ENCODE data around the gene STXBP2. TPM values are rescaled to one million over a fixed set of nuclear protein-coding genes. Genes with fewer than 3 reads are reported as not detected.

Gene STXBP2
- total and polyA plus RNA-seq, 5 donors from 2014 or later, result 57.5 to 253 (median 95.7) TPM

- H3K4me3 ChIP-seq (ENCODE audit: low read depth, low read length), result no peak within 1 kb of the TSS
- peaks cover 35% of the 10 kb centered on the region for H3K4me1 ChIP-seq (ENCODE audit: control insufficient read depth, insufficient read depth, low read length, poor library complexity, severe bottlenecking)
- ATAC-seq (ENCODE audit: low read depth in 2 of 2) (no peak), DNase-seq (no peak)
- peaks cover 45% of the 10 kb centered on the region for H3K27me3 Mint-ChIP-seq
- peaks cover 0 to 1% (median 0%) of the 10 kb centered on the region in 7 donors for H3K9me3 Mint-ChIP-seq
- H3K27me3 ChIP-seq (ENCODE audit: control insufficient read depth, insufficient read depth, low read length), result peaks cover 2% of the 10 kb centered on the region
- H3K27ac Mint-ChIP-seq, result peak within 1 kb of the TSS in 1 of 3 donors; percentile 87
- peaks cover 11 to 43% (median 19%) of the 10 kb centered on the region in 4 donors for H3K4me1 Mint-ChIP-seq
- no peaks in the 10 kb centered on the region for H3K36me3 Mint-ChIP-seq
- H3K36me3 ChIP-seq (ENCODE audit: control insufficient read depth, insufficient read depth, low read length), result no peaks in the 10 kb centered on the region
- H3K27ac ChIP-seq (ENCODE audit: insufficient read depth, low read length, poor library complexity, severe bottlenecking), result no peak within 1 kb of the TSS
- peak within 1 kb of the TSS in 3 of 4 donors; percentile 43 to 52 (median 46) for H3K4me3 Mint-ChIP-seq
- no peaks in the 10 kb centered on the region for H3K9me3 ChIP-seq (ENCODE audit: control insufficient read depth in 2 of 2, low read length in 2 of 2)
Observed at GRCh38 chr19:7676854-7677253, 39.9 kb downstream of the STXBP2 start, which contains the start of gene MCEMP1. Gene MCEMP1 (plus strand): TSS chr19:7677090. CDS start chr19:7677121, 31 bp downstream.

GRCh38 chr19:7677669-7678311 lies 40.9 kb downstream of the STXBP2 start:
- Mint-ChIP-seq H3K4me3 (peak overlapping the region in 2 of 4 donors; percentile 43 to 52), H3K27ac (peak overlapping the region in 1 of 3 donors; percentile 69), H3K36me3 (peaks cover 4% of the 10 kb centered on the region), H3K27me3 (peaks cover 45% of the 10 kb centered on the region), H3K9me3 (peaks cover 0 to 1% (median 0%) of the 10 kb centered on the region in 7 donors), H3K4me1 (peaks cover 11 to 46% (median 20%) of the 10 kb centered on the region in 4 donors)
- no peak overlapping the region for H3K4me3 ChIP-seq (ENCODE audit: low read depth, low read length)
- no peak for ATAC-seq (ENCODE audit: low read depth in 2 of 2)
- peaks cover 4% of the 10 kb centered on the region for H3K36me3 ChIP-seq (ENCODE audit: control insufficient read depth, insufficient read depth, low read length)
- H3K27ac ChIP-seq (ENCODE audit: insufficient read depth, low read length, poor library complexity, severe bottlenecking), result no peak overlapping the region
- peaks cover 2% of the 10 kb centered on the region for H3K27me3 ChIP-seq (ENCODE audit: control insufficient read depth, insufficient read depth, low read length)
- no peaks in the 10 kb centered on the region for H3K9me3 ChIP-seq (ENCODE audit: control insufficient read depth in 2 of 2, low read length in 2 of 2)
- DNase-seq, result no peak
- H3K4me1 ChIP-seq (ENCODE audit: control insufficient read depth, insufficient read depth, low read length, poor library complexity, severe bottlenecking), result peaks cover 40% of the 10 kb centered on the region

- no peak overlapping the region for H3K4me3 ChIP-seq (ENCODE audit: low read depth, low read length)
- peak; percentile 60 to 82 (median 81) for DNase-seq
- peaks cover 6% of the 10 kb centered on the region for H3K36me3 ChIP-seq (ENCODE audit: control insufficient read depth, insufficient read depth, low read length)
- H3K4me3 Mint-ChIP-seq, result peak overlapping the region; percentile 38 to 88 (median 74)
- peaks cover 2% of the 10 kb centered on the region for H3K27me3 ChIP-seq (ENCODE audit: control insufficient read depth, insufficient read depth, low read length)
- peaks cover 11 to 49% (median 20%) of the 10 kb centered on the region in 4 donors for H3K4me1 Mint-ChIP-seq
- peaks cover 40% of the 10 kb centered on the region for H3K4me1 ChIP-seq (ENCODE audit: control insufficient read depth, insufficient read depth, low read length, poor library complexity, severe bottlenecking)
- H3K36me3 Mint-ChIP-seq, result peaks cover 5% of the 10 kb centered on the region
- H3K27ac ChIP-seq (ENCODE audit: insufficient read depth, low read length, poor library complexity, severe bottlenecking), result no peak overlapping the region
- H3K9me3 ChIP-seq (ENCODE audit: control insufficient read depth in 2 of 2, low read length in 2 of 2), result no peaks in the 10 kb centered on the region
- peak overlapping the region; percentile 4 to 60 (median 20) for H3K27ac Mint-ChIP-seq
- peak; percentile 76 to 79 for ATAC-seq (ENCODE audit: low read depth in 2 of 2)
- peaks cover 31% of the 10 kb centered on the region for H3K27me3 Mint-ChIP-seq
- H3K9me3 Mint-ChIP-seq, result peaks cover 0 to 1% (median 0%) of the 10 kb centered on the region in 7 donors
Observed at GRCh38 chr19:7678971-7679751, 42.3 kb downstream of the STXBP2 start.

- ATAC-seq (ENCODE audit: low read depth in 2 of 2) (no peak), DNase-seq (no peak)
- peaks cover 5 to 46% (median 20%) of the 10 kb centered on the region in 4 donors for H3K4me1 Mint-ChIP-seq
- H3K4me3 Mint-ChIP-seq, result peak overlapping the region; percentile 71 to 95 (median 86)
- H3K9me3 Mint-ChIP-seq, result peaks cover 0 to 1% (median 0%) of the 10 kb centered on the region in 7 donors
- peak overlapping the region; percentile 62 for H3K4me3 ChIP-seq (ENCODE audit: low read depth, low read length)
- H3K9me3 ChIP-seq (ENCODE audit: control insufficient read depth in 2 of 2, low read length in 2 of 2), result no peaks in the 10 kb centered on the region
- H3K27me3 ChIP-seq (ENCODE audit: control insufficient read depth, insufficient read depth, low read length), result peaks cover 2% of the 10 kb centered on the region
- no peak overlapping the region for H3K27ac ChIP-seq (ENCODE audit: insufficient read depth, low read length, poor library complexity, severe bottlenecking)
- H3K27ac Mint-ChIP-seq, result peak overlapping the region; percentile 4 to 60 (median 36)
- peaks cover 6% of the 10 kb centered on the region for H3K36me3 ChIP-seq (ENCODE audit: control insufficient read depth, insufficient read depth, low read length)
- H3K36me3 Mint-ChIP-seq, result peaks cover 5% of the 10 kb centered on the region
- H3K27me3 Mint-ChIP-seq, result peaks cover 29% of the 10 kb centered on the region
- peaks cover 40% of the 10 kb centered on the region for H3K4me1 ChIP-seq (ENCODE audit: control insufficient read depth, insufficient read depth, low read length, poor library complexity, severe bottlenecking)
Observed at GRCh38 chr19:7679771-7680605, 43.1 kb downstream of the STXBP2 start.

- Mint-ChIP-seq H3K36me3 (peaks cover 5% of the 10 kb centered on the region), H3K4me3 (peak within 1 kb of the TSS; percentile 88 to 95 (median 93)), H3K27ac (peak within 1 kb of the TSS; percentile 87 to 93 (median 92)), H3K27me3 (peaks cover 28% of the 10 kb centered on the region), H3K9me3 (peaks cover 0 to 1% (median 0%) of the 10 kb centered on the region in 7 donors), H3K4me1 (peaks cover 5 to 49% (median 25%) of the 10 kb centered on the region in 4 donors)
- DNase-seq, result peak; percentile 79 to 88 (median 87)
- peak; percentile 68 to 75 for ATAC-seq (ENCODE audit: low read depth in 2 of 2)
- peaks cover 2% of the 10 kb centered on the region for H3K27me3 ChIP-seq (ENCODE audit: control insufficient read depth, insufficient read depth, low read length)
- peaks cover 8% of the 10 kb centered on the region for H3K36me3 ChIP-seq (ENCODE audit: control insufficient read depth, insufficient read depth, low read length)
- H3K9me3 ChIP-seq (ENCODE audit: control insufficient read depth in 2 of 2, low read length in 2 of 2), result no peaks in the 10 kb centered on the region
- H3K27ac ChIP-seq (ENCODE audit: insufficient read depth, low read length, poor library complexity, severe bottlenecking), result peak within 1 kb of the TSS; percentile 71
- H3K4me3 ChIP-seq (ENCODE audit: low read depth, low read length), result peak within 1 kb of the TSS; percentile 62
- peaks cover 40% of the 10 kb centered on the region for H3K4me1 ChIP-seq (ENCODE audit: control insufficient read depth, insufficient read depth, low read length, poor library complexity, severe bottlenecking)
Observed at GRCh38 chr19:7680606-7681339, 43.9 kb downstream of the STXBP2 start, which contains the start of gene TRAPPC5. Gene TRAPPC5 (plus strand): TSS chr19:7680833. CDS start chr19:7682254, 1,421 bp downstream.

GRCh38 chr19:7681340-7682174 lies 44.6 kb downstream of the STXBP2 start:
- Histone ChIP-seq H3K4me1 (ENCODE audit: control insufficient read depth, insufficient read depth, low read length, poor library complexity, severe bottlenecking) (peaks cover 37% of the 10 kb centered on the region), H3K36me3 (ENCODE audit: control insufficient read depth, insufficient read depth, low read length) (peaks cover 8% of the 10 kb centered on the region), H3K9me3 (ENCODE audit: control insufficient read depth in 2 of 2, low read length in 2 of 2) (no peaks in the 10 kb centered on the region), H3K27me3 (ENCODE audit: control insufficient read depth, insufficient read depth, low read length) (no peaks in the 10 kb centered on the region), H3K4me3 (ENCODE audit: low read depth, low read length) (peak overlapping the region; percentile 44), H3K27ac (ENCODE audit: insufficient read depth, low read length, poor library complexity, severe bottlenecking) (peak overlapping the region; percentile 71)
- DNase-seq, result peak; percentile 72 to 92 (median 84)
- Mint-ChIP-seq H3K4me3 (peak overlapping the region; percentile 88 to 95 (median 93)), H3K4me1 (peaks cover 5 to 43% (median 24%) of the 10 kb centered on the region in 4 donors), H3K36me3 (peaks cover 5% of the 10 kb centered on the region), H3K27ac (peak overlapping the region; percentile 87 to 93 (median 92)), H3K9me3 (peaks cover 0 to 1% (median 0%) of the 10 kb centered on the region in 7 donors), H3K27me3 (peaks cover 20% of the 10 kb centered on the region)
- ATAC-seq (ENCODE audit: low read depth in 2 of 2), result peak; percentile 48 to 55
